ENCODE results near the gene ERG.

- no peak for TF ChIP-seq CTCF (IDR thresholded peaks at IDR 0.05)
- TF ChIP-seq POLR2AphosphoS5 (IDR thresholded peaks at IDR 0.05) = no peak
- TF ChIP-seq POLR2A (IDR thresholded peaks at IDR 0.05; ENCODE audit: low read depth) = no peak
These were observed 26.2 kb upstream of the ERG start for GRCh38 chr21:38524168-38525153.

All from esophagus muscularis mucosa (tissue), 3 donors.